Skeletal muscle tissue (tissue), 4 donors: ENCODE data around the gene EVI5L. TPM values are rescaled to one million over a fixed set of nuclear protein-coding genes. Genes with fewer than 3 reads are reported as not detected.

Source experiments
- H3K27ac ChIP-seq: one replicate; pipeline ENCODE4 v1.7.0; 2013; ENCODE audit warnings: mild to moderate bottlenecking, low read depth, low read length, inconsistent platforms
- H3K27me3 ChIP-seq, 3 donors: one replicate each; pipeline ENCODE4 v1.7.0; 2013; ENCODE audit warnings: low read length in 3 of 3; ENCODE audit not compliant: control insufficient read depth in 3 of 3, insufficient read depth in 3 of 3
- H3K36me3 ChIP-seq, 3 donors: one replicate each; pipeline ENCODE4 v1.7.0; 2013; ENCODE audit warnings: low read length in 3 of 3; ENCODE audit not compliant: control insufficient read depth in 3 of 3, insufficient read depth in 3 of 3
- H3K4me1 ChIP-seq, 3 donors: one replicate each; pipeline ENCODE4 v1.7.0; 2013; ENCODE audit warnings: low read length in 3 of 3, mild to moderate bottlenecking in 3 of 3; ENCODE audit not compliant: control insufficient read depth in 3 of 3, insufficient read depth in 3 of 3
- H3K4me3 ChIP-seq, 3 donors: one replicate each; pipeline ENCODE4 v1.7.0; 2013; ENCODE audit warnings: low read length in 3 of 3
- H3K9ac ChIP-seq, 3 donors: one replicate each; pipeline ENCODE4 v1.7.0; 2013; ENCODE audit warnings: low read length in 3 of 3, mild to moderate bottlenecking in 3 of 3, moderate library complexity in 2 of 3, low read depth in 1 of 3
- H3K9me3 ChIP-seq, 3 donors: one replicate each; pipeline ENCODE4 v1.7.0; 2013; ENCODE audit warnings: low read length in 3 of 3; ENCODE audit not compliant: control insufficient read depth in 3 of 3
- total RNA-seq: library from RNA; depleted of rRNA; stranded (reverse); fragments of >200 nt; gene quantifications from one replicate; pipeline ENCODE4 v1.2.3, GENCODE V29; 2014
- donor health status: Osteomylitis.

Gene EVI5L
- total RNA-seq, 1 donor from 2014 or later = 9.4 TPM

DNA sequence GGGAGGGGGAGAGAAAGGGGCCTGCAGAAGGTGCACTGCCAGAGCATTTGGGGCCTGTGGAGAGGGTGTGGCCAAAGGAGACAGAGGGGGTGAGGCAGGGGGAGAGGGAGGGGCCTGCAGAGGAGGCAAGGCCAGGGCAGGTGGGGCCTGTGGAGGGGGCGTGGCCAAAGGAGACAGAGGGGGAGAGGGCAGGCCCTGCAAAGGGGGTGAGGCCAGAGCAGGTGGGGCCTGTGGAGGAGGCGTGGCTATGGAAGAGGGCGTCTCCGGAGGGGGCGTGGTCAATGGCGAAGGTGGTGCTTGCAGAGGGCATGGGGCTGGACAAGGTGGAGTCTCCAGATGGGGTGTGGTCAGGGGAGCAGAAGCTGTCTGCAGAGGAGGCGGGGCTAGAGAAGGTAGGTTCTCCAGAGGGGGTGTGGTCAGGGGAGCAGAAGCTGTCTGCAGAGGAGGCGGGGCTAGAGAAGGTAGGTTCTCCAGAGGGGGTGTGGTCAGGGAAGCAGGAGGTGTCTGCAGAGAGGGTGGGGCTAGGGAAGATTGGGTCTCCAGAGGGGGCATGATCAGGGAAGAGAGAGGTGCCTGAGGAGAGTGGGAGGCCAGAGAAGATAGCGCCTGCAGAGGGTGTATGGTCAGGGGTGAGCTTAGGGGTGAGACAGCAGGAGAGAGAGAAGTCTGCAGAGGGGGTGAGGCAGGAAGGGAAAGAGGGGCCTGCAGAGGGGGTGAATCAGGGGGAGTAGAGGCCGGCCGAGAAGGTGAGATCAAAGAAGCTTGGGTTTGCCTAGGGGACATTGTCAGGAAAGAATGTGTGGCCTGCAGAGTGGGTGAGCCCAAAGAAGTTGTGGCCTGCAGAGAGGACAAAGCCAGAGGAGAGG lies 40.8 kb downstream of the EVI5L start:
- peaks cover 15 to 25% (median 18%) of the 10 kb centered on the region in 3 donors for H3K4me1 ChIP-seq
- H3K4me3 ChIP-seq = no peak overlapping the region
- peaks cover 40 to 49% (median 47%) of the 10 kb centered on the region in 3 donors for H3K27me3 ChIP-seq
- no peaks in the 10 kb centered on the region for H3K9me3 ChIP-seq
- no peak overlapping the region for H3K9ac ChIP-seq
- no peak overlapping the region for H3K27ac ChIP-seq
- H3K36me3 ChIP-seq = no peaks in the 10 kb centered on the region

- H3K27me3 ChIP-seq = peaks cover 43 to 49% (median 45%) of the 10 kb centered on the region in 3 donors
- no peaks in the 10 kb centered on the region for H3K36me3 ChIP-seq
- peak overlapping the region; percentile 22 to 57 (median 54) for H3K4me3 ChIP-seq
- no peak overlapping the region for H3K27ac ChIP-seq
- peak overlapping the region in 1 of 3 donors; percentile 25 for H3K9ac ChIP-seq
- no peaks in the 10 kb centered on the region for H3K9me3 ChIP-seq
- H3K4me1 ChIP-seq = peaks cover 15 to 25% (median 18%) of the 10 kb centered on the region in 3 donors
Measured at GRCh38 chr19:7871437-7872305, 41.7 kb downstream of the EVI5L start.

GRCh38 chr19:7872306-7873204 lies 42.5 kb downstream of the EVI5L start:
- no peaks in the 10 kb centered on the region for H3K36me3 ChIP-seq
- H3K27me3 ChIP-seq = peaks cover 35 to 44% (median 38%) of the 10 kb centered on the region in 3 donors
- peak overlapping the region in 1 of 3 donors; percentile 57 for H3K4me3 ChIP-seq
- no peak overlapping the region for H3K9ac ChIP-seq
- no peaks in the 10 kb centered on the region for H3K9me3 ChIP-seq
- peaks cover 15 to 25% (median 18%) of the 10 kb centered on the region in 3 donors for H3K4me1 ChIP-seq
- no peak overlapping the region for H3K27ac ChIP-seq

DNA sequence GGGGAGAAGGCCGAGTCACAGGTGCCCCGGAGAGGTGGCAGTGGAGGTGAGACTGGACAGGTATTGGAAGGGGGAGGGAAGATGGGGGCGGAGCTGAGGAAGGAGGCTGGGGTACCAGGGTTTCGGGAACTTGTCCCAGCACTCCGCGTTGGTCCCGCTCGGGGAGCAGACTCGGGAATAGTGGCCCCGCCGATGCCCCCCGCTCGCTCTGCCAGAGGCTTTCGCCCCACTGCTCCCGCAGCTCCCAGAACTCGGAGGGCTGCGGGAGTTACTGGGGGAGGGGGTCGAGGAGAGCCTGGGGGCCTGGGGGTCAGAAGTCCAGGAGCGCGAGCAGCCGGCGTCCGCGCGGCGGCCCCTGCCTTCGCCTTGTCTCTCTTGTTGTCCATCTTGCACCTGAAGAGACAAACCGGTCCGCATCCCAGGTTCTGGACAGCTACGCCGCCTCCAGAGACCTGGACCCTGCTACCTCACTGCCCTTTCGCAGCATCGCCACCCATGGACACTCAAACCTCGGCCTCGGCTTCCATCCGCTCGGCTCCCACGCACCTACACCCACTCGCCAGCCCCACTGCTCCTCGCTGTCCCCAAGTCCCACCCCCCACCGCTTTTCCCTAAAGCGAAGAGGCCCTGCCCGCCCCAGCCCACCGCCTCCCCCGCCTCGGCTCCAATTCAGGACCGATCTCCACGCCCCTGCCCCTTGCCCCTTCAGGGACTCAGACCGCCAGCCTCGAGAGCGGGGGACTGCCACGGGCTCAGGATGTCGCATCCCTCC lies 43.5 kb downstream of the EVI5L start:
- H3K4me3 ChIP-seq = no peak overlapping the region

DNA sequence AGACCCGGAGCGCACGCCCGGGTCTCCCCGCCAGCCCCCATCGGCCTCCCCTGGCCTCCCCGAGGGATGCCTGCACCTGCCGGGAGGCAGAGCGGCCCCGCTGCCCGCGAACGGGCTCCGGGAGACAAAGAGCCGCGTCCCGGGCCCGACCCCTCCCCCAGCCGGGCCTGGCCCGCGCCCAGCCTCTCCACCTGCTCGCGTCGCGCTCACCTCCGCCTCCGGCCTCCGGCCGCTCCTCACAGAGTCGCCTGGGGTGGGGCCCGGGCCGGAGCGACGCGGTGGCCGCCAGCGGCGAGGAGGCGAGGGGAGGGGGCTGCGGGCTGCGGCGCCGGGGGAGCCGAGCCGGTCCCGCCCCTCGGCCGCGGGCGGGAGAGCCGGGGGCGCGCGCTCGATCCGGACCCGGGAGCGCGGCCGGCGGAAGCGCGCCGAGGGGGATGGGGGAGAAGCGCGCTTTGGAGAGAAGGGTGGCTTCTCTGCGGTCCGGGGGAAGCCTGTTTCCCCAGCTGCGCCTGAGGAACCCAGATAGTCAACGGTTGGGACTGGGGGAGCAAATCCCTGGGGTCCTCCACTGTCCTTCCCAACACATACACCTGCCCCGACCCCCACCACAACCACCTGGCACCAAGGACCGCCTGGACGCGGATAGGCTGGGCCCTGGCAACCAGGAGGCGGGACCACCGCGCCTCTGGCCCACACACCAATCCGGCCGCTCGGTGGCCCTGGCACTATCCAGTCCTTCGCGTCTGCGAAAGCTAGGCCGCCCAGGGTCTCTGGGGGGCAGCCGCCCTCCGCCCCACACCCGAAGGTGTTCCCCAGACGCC lies 44.3 kb downstream of the EVI5L start, which contains the start of gene PRR36:
Gene PRR36, minus strand, starts transcription at position 315 of the 821 bp plus-strand sequence. CDS start 701 bp downstream, outside the sequence.
- H3K9ac ChIP-seq = no peak within 1 kb of the TSS
- H3K4me3 ChIP-seq = peak within 1 kb of the TSS in 1 of 3 donors; percentile 29

More for the DNA sequence above, 43.5 kb downstream of the EVI5L start:
- no peak overlapping the region for H3K9ac ChIP-seq
- H3K36me3 ChIP-seq = no peaks in the 10 kb centered on the region
- H3K27ac ChIP-seq = no peak overlapping the region
- peaks cover 31 to 41% (median 35%) of the 10 kb centered on the region in 3 donors for H3K27me3 ChIP-seq
- H3K9me3 ChIP-seq = no peaks in the 10 kb centered on the region
- H3K4me1 ChIP-seq = peaks cover 15 to 25% (median 16%) of the 10 kb centered on the region in 3 donors

GRCh38 chr19:7874897-7875273 lies 44.9 kb downstream of the EVI5L start:
- Histone ChIP-seq H3K4me3 (no peak overlapping the region), H3K4me1 (peaks cover 6 to 13% (median 7%) of the 10 kb centered on the region in 3 donors)

More for the DNA sequence above, 44.3 kb downstream of the EVI5L start, which contains the start of gene PRR36:
- H3K9me3 ChIP-seq = no peaks in the 10 kb centered on the region
- peaks cover 9 to 19% (median 10%) of the 10 kb centered on the region in 3 donors for H3K4me1 ChIP-seq
- peaks cover 27 to 41% (median 35%) of the 10 kb centered on the region in 3 donors for H3K27me3 ChIP-seq
- H3K27ac ChIP-seq = no peak within 1 kb of the TSS
- H3K36me3 ChIP-seq = no peaks in the 10 kb centered on the region

GRCh38 chr19:7877249-7877836 lies 47.3 kb downstream of the EVI5L start:
- peaks cover 23 to 39% (median 32%) of the 10 kb centered on the region in 3 donors for H3K27me3 ChIP-seq

More at GRCh38 chr19:7874897-7875273, 44.9 kb downstream of the EVI5L start:
- Histone ChIP-seq H3K36me3 (no peaks in the 10 kb centered on the region), H3K9ac (no peak overlapping the region), H3K27ac (no peak overlapping the region), H3K9me3 (no peaks in the 10 kb centered on the region), H3K27me3 (peaks cover 29 to 46% (median 35%) of the 10 kb centered on the region in 3 donors)

More at GRCh38 chr19:7877249-7877836, 47.3 kb downstream of the EVI5L start:
- Histone ChIP-seq H3K36me3 (no peaks in the 10 kb centered on the region), H3K27ac (no peak overlapping the region), H3K4me1 (peaks cover 0 to 5% (median 3%) of the 10 kb centered on the region in 3 donors), H3K9ac (no peak overlapping the region), H3K4me3 (no peak overlapping the region), H3K9me3 (no peaks in the 10 kb centered on the region)
